Loucy (cell line): ENCODE data around the gene WASF2.
"Not testable (repeated sequence)": the region's sequence is repeated elsewhere in the genome, so short reads cannot be mapped to it uniquely, and the experiment has no call there.

ENCODE experiments used
- H2AFZ ChIP-seq: fragments of 200-600 bp; sonication (generic); 2 replicates; pipeline ENCODE4 v1.6.0; 2016; ENCODE audit warnings: antibody characterized with exemption, mild to moderate bottlenecking, low read length, moderate library complexity
- H3F3A ChIP-seq: fragments of 200-600 bp; 2 replicates; pipeline ENCODE4 v1.6.0; 2016; ENCODE audit warnings: antibody characterized with exemption, low read depth, mild to moderate bottlenecking
- H3K27me3 ChIP-seq: fragments of 200-600 bp; sonication (generic); 2 replicates; pipeline ENCODE4 v1.6.1; 2014; ENCODE audit warnings: low read length, mild to moderate bottlenecking; ENCODE audit not compliant: insufficient read depth, poor library complexity, severe bottlenecking
- H3K36me3 ChIP-seq: fragments of 200-600 bp; sonication (generic); 2 replicates; pipeline ENCODE4 v1.6.1; 2016; ENCODE audit warnings: low read length; ENCODE audit not compliant: insufficient read depth
- H3K4me1 ChIP-seq: fragments of 200-600 bp; sonication (generic); 2 replicates; pipeline ENCODE4 v1.5.1; 2014; ENCODE audit warnings: low read length, mild to moderate bottlenecking; ENCODE audit not compliant: insufficient read depth, poor library complexity, severe bottlenecking
- H3K4me2 ChIP-seq: fragments of 200-600 bp; sonication (generic); 2 replicates; pipeline ENCODE4 v1.6.0; 2014; ENCODE audit warnings: antibody characterized with exemption, low read length, low read depth, mild to moderate bottlenecking; ENCODE audit not compliant: poor library complexity, severe bottlenecking
- H3K4me3 ChIP-seq: fragments of 200-600 bp; sonication (generic); 2 replicates; pipeline ENCODE4 v1.5.1; 2014; ENCODE audit warnings: low read length, mild to moderate bottlenecking, mixed read lengths; ENCODE audit not compliant: poor library complexity, severe bottlenecking
- H3K79me2 ChIP-seq: fragments of 200-600 bp; sonication (generic); 2 replicates; pipeline ENCODE4 v1.6.1; 2014; ENCODE audit warnings: low read length; ENCODE audit not compliant: insufficient read depth
- H3K9ac ChIP-seq: fragments of 200-600 bp; sonication (generic); 2 replicates; pipeline ENCODE4 v1.6.0; 2014; ENCODE audit warnings: mild to moderate bottlenecking, low read depth, low read length, moderate library complexity; ENCODE audit not compliant: poor library complexity, severe bottlenecking
- H3K9me2 ChIP-seq: fragments of 200-600 bp; sonication (generic); replicated peaks from 2 replicates; pipeline ENCODE4 v1.6.1; 2016; ENCODE audit warnings: low read depth, low read length, mixed read lengths
- H3K9me3 ChIP-seq: fragments of 200-600 bp; sonication (generic); 2 replicates; pipeline ENCODE4 v1.6.1; 2014; ENCODE audit warnings: mild to moderate bottlenecking, antibody characterized with exemption, low read length, low read depth; ENCODE audit not compliant: insufficient read depth
- H4K20me1 ChIP-seq: fragments of 200-600 bp; sonication (generic); 2 replicates; pipeline ENCODE4 v1.6.0; 2014; ENCODE audit warnings: antibody characterized with exemption, low read length, mild to moderate bottlenecking; ENCODE audit not compliant: insufficient read depth, poor library complexity, severe bottlenecking
- EZH2phosphoT487 ChIP-seq: fragments of 200-600 bp; IDR thresholded peaks from 2 replicates; pipeline ENCODE4 v1.6.1; 2018; ENCODE audit warnings: antibody characterized with exemption, mild to moderate bottlenecking, moderate library complexity, borderline replicate concordance
- TF ChIP-seq, protein P1 (sequence below): fragments of 200-600 bp; sonication (generic); conservative IDR thresholded peaks from 2 replicates; pipeline ENCODE4 v1.5.1; 2014; ENCODE audit warnings: mild to moderate bottlenecking, antibody characterized with exemption, low read length

Gene WASF2

GRCh38 chr1:27504588-27505419, 14.8 kb upstream of the WASF2 start:
- Histone ChIP-seq H3K4me2 (no peak overlapping the region), H2AFZ (no peak overlapping the region)

DNA sequence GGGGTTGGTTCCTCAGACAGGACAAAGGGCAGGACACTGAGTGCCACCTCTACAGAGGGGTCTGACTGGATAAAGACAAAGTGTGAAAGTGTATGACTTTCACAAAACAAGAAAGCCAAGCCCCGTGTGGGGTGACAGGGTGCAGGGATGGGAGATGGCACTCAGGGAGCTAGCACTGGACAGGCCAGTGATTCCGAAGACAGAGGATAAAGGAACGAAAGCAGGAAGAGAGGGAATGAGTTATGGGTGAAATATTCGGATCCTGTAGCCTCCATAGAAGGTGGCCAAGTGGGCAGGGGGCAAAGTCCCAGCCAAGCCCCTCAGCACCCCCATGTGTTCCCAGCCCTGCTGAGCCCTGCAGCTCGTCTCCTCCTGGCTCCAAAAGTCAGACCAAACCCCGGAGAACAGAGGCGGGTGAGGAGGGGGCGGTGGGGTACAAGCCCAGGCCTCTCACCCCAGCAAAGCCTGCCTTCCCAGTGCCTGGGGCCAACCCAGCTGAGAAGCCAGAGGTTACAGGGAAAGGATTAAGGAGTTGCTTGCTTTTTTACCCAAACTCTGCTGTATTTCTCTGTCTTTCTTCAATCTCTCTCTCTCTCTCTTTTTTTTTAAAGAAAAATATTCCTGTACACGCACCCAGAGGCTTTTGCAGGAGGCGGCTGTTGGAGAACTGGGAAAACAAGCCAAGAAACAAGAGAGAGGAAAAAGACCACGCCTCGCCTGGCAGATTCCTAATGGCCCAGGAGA, 14.0 kb upstream of the WASF2 start:
- Histone ChIP-seq H3K4me1 (peaks cover 4% of the 10 kb centered on the region), H3K79me2 (no peaks in the 10 kb centered on the region), H3K27me3 (no peaks in the 10 kb centered on the region), H4K20me1 (no peaks in the 10 kb centered on the region), H2AFZ (no peak overlapping the region), H3K4me2 (no peak overlapping the region), H3K9ac (no peak overlapping the region), H3K36me3 (no peaks in the 10 kb centered on the region), H3F3A (no peaks in the 10 kb centered on the region), H3K4me3 (no peak overlapping the region), H3K9me2 (no peaks in the 10 kb centered on the region), H3K9me3 (no peaks in the 10 kb centered on the region)
- TF ChIP-seq, protein P1, sequence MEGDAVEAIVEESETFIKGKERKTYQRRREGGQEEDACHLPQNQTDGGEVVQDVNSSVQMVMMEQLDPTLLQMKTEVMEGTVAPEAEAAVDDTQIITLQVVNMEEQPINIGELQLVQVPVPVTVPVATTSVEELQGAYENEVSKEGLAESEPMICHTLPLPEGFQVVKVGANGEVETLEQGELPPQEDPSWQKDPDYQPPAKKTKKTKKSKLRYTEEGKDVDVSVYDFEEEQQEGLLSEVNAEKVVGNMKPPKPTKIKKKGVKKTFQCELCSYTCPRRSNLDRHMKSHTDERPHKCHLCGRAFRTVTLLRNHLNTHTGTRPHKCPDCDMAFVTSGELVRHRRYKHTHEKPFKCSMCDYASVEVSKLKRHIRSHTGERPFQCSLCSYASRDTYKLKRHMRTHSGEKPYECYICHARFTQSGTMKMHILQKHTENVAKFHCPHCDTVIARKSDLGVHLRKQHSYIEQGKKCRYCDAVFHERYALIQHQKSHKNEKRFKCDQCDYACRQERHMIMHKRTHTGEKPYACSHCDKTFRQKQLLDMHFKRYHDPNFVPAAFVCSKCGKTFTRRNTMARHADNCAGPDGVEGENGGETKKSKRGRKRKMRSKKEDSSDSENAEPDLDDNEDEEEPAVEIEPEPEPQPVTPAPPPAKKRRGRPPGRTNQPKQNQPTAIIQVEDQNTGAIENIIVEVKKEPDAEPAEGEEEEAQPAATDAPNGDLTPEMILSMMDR: no peak
- TF ChIP-seq EZH2phosphoT487: no peak

More at GRCh38 chr1:27504588-27505419, 14.8 kb upstream of the WASF2 start:
- Histone ChIP-seq H3K27me3 (no peaks in the 10 kb centered on the region), H3K9ac (no peak overlapping the region), H4K20me1 (no peaks in the 10 kb centered on the region), H3K9me3 (no peaks in the 10 kb centered on the region), H3K36me3 (no peaks in the 10 kb centered on the region), H3K9me2 (no peaks in the 10 kb centered on the region), H3K4me1 (peaks cover 4% of the 10 kb centered on the region), H3K4me3 (no peak overlapping the region), H3F3A (no peaks in the 10 kb centered on the region), H3K79me2 (no peaks in the 10 kb centered on the region)
- TF ChIP-seq EZH2phosphoT487: no peak
- TF ChIP-seq, protein P1: no peak

DNA sequence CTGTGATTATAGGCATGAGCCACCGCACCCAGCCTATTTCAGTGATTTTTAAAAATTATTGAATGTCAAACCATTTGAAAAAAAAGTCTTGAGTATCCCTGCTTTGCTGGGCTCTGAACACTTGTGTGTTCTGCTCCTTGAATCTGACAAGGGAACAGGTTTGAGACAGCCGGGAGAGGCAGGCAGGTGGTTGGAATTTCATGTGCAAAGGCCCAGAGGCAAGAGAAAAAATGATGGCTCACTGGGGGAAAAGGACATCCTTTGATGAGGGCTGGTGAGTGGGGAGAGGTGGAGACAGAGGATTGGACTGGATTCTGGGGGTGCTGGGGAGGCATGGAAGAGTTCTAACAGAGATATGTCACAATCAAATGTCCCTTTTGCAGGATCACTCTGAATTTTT, 13.1 kb upstream of the WASF2 start:
- no peaks in the 10 kb centered on the region for H3K27me3 ChIP-seq
- no peaks in the 10 kb centered on the region for H3K4me1 ChIP-seq
- H2AFZ ChIP-seq: no peak overlapping the region
- no peaks in the 10 kb centered on the region for H3K9me3 ChIP-seq
- no peak overlapping the region for H3K4me3 ChIP-seq
- no peak overlapping the region for H3K9ac ChIP-seq
- no peaks in the 10 kb centered on the region for H3K9me2 ChIP-seq
- H3K79me2 ChIP-seq: no peaks in the 10 kb centered on the region
- no peak overlapping the region for H3K4me2 ChIP-seq
- H3K36me3 ChIP-seq: no peaks in the 10 kb centered on the region
- H4K20me1 ChIP-seq: no peaks in the 10 kb centered on the region
- H3F3A ChIP-seq: no peaks in the 10 kb centered on the region
- no peak for TF ChIP-seq EZH2phosphoT487
- TF ChIP-seq, protein P1: no peak

- not testable (repeated sequence) for H2AFZ ChIP-seq, H3F3A ChIP-seq, H3K27me3 ChIP-seq, H3K9me3 ChIP-seq, H3K36me3 ChIP-seq, H3K4me2 ChIP-seq, H3K9ac ChIP-seq, H3K4me1 ChIP-seq, H4K20me1 ChIP-seq, H3K9me2 ChIP-seq, H3K79me2 ChIP-seq, H3K4me3 ChIP-seq
Observed at GRCh38 chr1:27501159-27501558, 11.2 kb upstream of the WASF2 start.
